Measurements from ENCODE around the gene RAPSN.

RAPSN gene

GRCh38 chr11:47448566-47449427, at the start of gene RAPSN:
Gene RAPSN (minus strand): TSS chr11:47449136. CDS start chr11:47448964, 172 bp downstream.
- DNase-seq = no peak

- no peak for DNase-seq
Observed at GRCh38 chr11:47498149-47498548, 49.2 kb upstream of the RAPSN start.

- no peak for DNase-seq
Observed at GRCh38 chr11:47496808-47497207, 47.9 kb upstream of the RAPSN start.

- DNase-seq = no peak
Observed at GRCh38 chr11:47495856-47496217, 46.9 kb upstream of the RAPSN start.

GRCh38 chr11:47495011-47495855, 46.3 kb upstream of the RAPSN start:
- DNase-seq = no peak

GRCh38 chr11:47489395-47489755, 40.4 kb upstream of the RAPSN start:
- no peak for DNase-seq

GRCh38 chr11:47488674-47489394, 39.9 kb upstream of the RAPSN start:
- no peak for DNase-seq

- DNase-seq = no peak
Observed at GRCh38 chr11:47488111-47488510, 39.2 kb upstream of the RAPSN start.

- DNase-seq = no peak
Observed at GRCh38 chr11:47487421-47487820, 38.5 kb upstream of the RAPSN start.

- no peak for DNase-seq
Observed at GRCh38 chr11:47485107-47485506, 36.2 kb upstream of the RAPSN start.

- no peak for DNase-seq
Observed at GRCh38 chr11:47483457-47483856, 34.5 kb upstream of the RAPSN start.

GRCh38 chr11:47480762-47481161, 31.8 kb upstream of the RAPSN start:
- no peak for DNase-seq

GRCh38 chr11:47478651-47479329, 29.9 kb upstream of the RAPSN start:
- no peak for DNase-seq

- no peak for DNase-seq
Observed at GRCh38 chr11:47477753-47478152, 28.8 kb upstream of the RAPSN start.

GRCh38 chr11:47477323-47477722, 28.4 kb upstream of the RAPSN start:
- no peak for DNase-seq

- no peak for DNase-seq
Observed at GRCh38 chr11:47470671-47471070, 21.7 kb upstream of the RAPSN start.

- DNase-seq = no peak
Observed at GRCh38 chr11:47469361-47470179, 20.6 kb upstream of the RAPSN start.

- no peak for DNase-seq
Observed at GRCh38 chr11:47468598-47469214, 19.8 kb upstream of the RAPSN start.

- DNase-seq = no peak
Observed at GRCh38 chr11:47467357-47467756, 18.4 kb upstream of the RAPSN start.

GRCh38 chr11:47466701-47467250, 17.8 kb upstream of the RAPSN start:
- no peak for DNase-seq

- no peak for DNase-seq
Observed at GRCh38 chr11:47466201-47466600, 17.3 kb upstream of the RAPSN start.
